Prostate gland (tissue), 2 donors: ENCODE measurements around the gene CCT3.

Experiments
- POLR2A ChIP-seq: fragments of 450-650 bp; IDR thresholded peaks from one replicate; pipeline ENCODE4 v1.6.1; 2016; ENCODE audit warnings: antibody characterized with exemption, mild to moderate bottlenecking
- TF ChIP-seq, protein P1 (sequence below), 4 experiments: fragments of 200-600 bp in 2 of 4; fragments of 450-650 bp in 2 of 4; sonication (generic) in 2 of 4; IDR thresholded peaks; 1 replicate in 3 of 4; 2 replicates in 1 of 4; pipeline ENCODE4 v1.5.1; 2016 to 2019; ENCODE audit warnings: antibody characterized with exemption in 4 of 4, mild to moderate bottlenecking in 2 of 4, moderate library complexity in 2 of 4

DNA sequence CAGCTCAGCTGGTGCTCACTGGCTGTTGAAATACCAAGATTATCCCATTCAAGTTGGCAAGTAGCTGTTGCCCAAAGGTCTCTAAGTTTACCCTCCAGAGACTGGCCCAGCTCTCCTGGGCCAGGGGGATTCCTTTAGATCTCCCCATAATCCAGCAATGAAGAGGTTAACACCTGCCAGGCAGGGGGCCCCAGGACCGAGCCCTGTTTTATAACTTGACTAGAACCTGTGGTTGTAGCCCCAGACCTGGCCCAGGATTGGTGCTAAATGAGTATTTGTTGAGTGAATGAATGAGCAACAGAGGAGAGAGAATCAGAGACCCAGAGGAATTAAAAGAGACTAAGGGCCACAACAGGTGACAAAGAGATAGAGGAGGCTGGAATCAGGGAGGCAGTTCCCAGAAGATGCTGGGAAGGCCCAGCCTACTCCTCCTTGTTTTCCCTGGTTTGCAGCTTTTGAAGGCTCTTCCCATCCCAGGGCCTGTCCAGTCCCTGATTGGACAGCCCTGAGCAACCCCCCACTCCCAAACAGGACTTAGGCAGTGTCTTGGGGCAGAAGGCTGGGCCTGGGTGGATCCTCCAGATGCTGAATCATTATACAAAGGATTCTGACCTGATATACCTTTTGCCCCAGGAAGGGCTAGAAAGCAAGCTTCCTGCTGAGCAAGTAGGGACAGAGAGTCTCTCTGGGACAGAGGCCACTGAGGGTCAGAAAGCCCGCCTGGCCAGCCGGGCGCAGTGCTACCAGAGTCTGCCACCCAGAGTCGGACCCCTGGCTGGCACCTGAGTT is 28.5 kb upstream of the CCT3 start:
- TF ChIP-seq POLR2A = no peak
- TF ChIP-seq, protein P1, sequence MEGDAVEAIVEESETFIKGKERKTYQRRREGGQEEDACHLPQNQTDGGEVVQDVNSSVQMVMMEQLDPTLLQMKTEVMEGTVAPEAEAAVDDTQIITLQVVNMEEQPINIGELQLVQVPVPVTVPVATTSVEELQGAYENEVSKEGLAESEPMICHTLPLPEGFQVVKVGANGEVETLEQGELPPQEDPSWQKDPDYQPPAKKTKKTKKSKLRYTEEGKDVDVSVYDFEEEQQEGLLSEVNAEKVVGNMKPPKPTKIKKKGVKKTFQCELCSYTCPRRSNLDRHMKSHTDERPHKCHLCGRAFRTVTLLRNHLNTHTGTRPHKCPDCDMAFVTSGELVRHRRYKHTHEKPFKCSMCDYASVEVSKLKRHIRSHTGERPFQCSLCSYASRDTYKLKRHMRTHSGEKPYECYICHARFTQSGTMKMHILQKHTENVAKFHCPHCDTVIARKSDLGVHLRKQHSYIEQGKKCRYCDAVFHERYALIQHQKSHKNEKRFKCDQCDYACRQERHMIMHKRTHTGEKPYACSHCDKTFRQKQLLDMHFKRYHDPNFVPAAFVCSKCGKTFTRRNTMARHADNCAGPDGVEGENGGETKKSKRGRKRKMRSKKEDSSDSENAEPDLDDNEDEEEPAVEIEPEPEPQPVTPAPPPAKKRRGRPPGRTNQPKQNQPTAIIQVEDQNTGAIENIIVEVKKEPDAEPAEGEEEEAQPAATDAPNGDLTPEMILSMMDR (IDR thresholded peaks at IDR 0.05) = no peak
